HFFc6 (cell line): ENCODE measurements around the gene WDR91. TPM values are rescaled to one million over a fixed set of nuclear protein-coding genes. Genes with fewer than 3 reads are reported as not detected.

Experiments used
- DNase-seq: peaks from one replicate; pipeline ENCODE4 v3.0.0-alpha.2; 2018
- H3K27ac Mint-ChIP-seq: 2 replicates; pipeline ENCODE4 v1.8.0; 2020; ENCODE audit warnings: mild to moderate bottlenecking, mixed read lengths
- H3K27me3 Mint-ChIP-seq: 2 replicates; pipeline ENCODE4 v1.8.0; 2021; ENCODE audit warnings: mild to moderate bottlenecking, moderate library complexity, mixed read lengths; ENCODE audit not compliant: insufficient read depth
- H3K36me3 Mint-ChIP-seq: 2 replicates; pipeline ENCODE4 v1.8.0; 2021; ENCODE audit warnings: low read depth, mixed read lengths
- H3K4me1 Mint-ChIP-seq: 2 replicates; pipeline ENCODE4 v1.8.0; 2020; ENCODE audit warnings: low read depth, mixed read lengths
- H3K4me3 Mint-ChIP-seq: 2 replicates; pipeline ENCODE4 v1.8.0; 2020; ENCODE audit warnings: mild to moderate bottlenecking, moderate library complexity, mixed read lengths
- H3K9me3 Mint-ChIP-seq: 2 replicates; pipeline ENCODE4 v1.8.0; 2020; ENCODE audit warnings: mild to moderate bottlenecking, mixed read lengths
- CTCF ChIP-seq: fragments of 200-600 bp; sonication (generic); IDR thresholded peaks from 2 replicates; pipeline ENCODE4 v1.5.0; 2021; ENCODE audit warnings: antibody characterized with exemption, mild to moderate bottlenecking
- total RNA-seq, 6 experiments: library from RNA; stranded (reverse); fragmentation: NEBNext Ultra II Directional; extraction: Animal tissue kit (Norgen Biotek cat#: 25700); gene quantifications; 2 replicates in 1 of 6; 3 replicates in 5 of 6; pipeline ENCODE4 v1.2.3, GENCODE V29; 2021

Gene WDR91
- total RNA-seq, 6 experiments from 2014 or later, result 7.5 to 12.4 (median 10.4) TPM

- H3K36me3 Mint-ChIP-seq, result no peaks in the 10 kb centered on the region
- H3K27ac Mint-ChIP-seq, result no peak overlapping the region
- no peaks in the 10 kb centered on the region for H3K9me3 Mint-ChIP-seq
- H3K4me3 Mint-ChIP-seq, result no peak overlapping the region
- H3K4me1 Mint-ChIP-seq, result no peaks in the 10 kb centered on the region
- DNase-seq, result no peak
- peaks cover 33% of the 10 kb centered on the region for H3K27me3 Mint-ChIP-seq
- TF ChIP-seq CTCF, result no peak
Observed at GRCh38 chr7:135245226-135246190, 34.2 kb upstream of the WDR91 start.

- H3K36me3 Mint-ChIP-seq, result no peaks in the 10 kb centered on the region
- H3K27me3 Mint-ChIP-seq, result peaks cover 40% of the 10 kb centered on the region
- no peak overlapping the region for H3K4me3 Mint-ChIP-seq
- H3K9me3 Mint-ChIP-seq, result no peaks in the 10 kb centered on the region
- H3K27ac Mint-ChIP-seq, result no peak overlapping the region
- no peak for TF ChIP-seq CTCF
- no peak for DNase-seq
- no peaks in the 10 kb centered on the region for H3K4me1 Mint-ChIP-seq
Observed at GRCh38 chr7:135242096-135242684, 30.9 kb upstream of the WDR91 start.

- Mint-ChIP-seq H3K27me3 (peaks cover 35% of the 10 kb centered on the region), H3K36me3 (no peaks in the 10 kb centered on the region), H3K4me1 (no peaks in the 10 kb centered on the region), H3K9me3 (no peaks in the 10 kb centered on the region), H3K27ac (no peak overlapping the region), H3K4me3 (no peak overlapping the region)
- TF ChIP-seq CTCF, result no peak
- DNase-seq, result no peak
Observed at GRCh38 chr7:135240441-135240840, 29.1 kb upstream of the WDR91 start.

GRCh38 chr7:135239263-135239662 is 27.9 kb upstream of the WDR91 start:
- Mint-ChIP-seq H3K27ac (no peak overlapping the region), H3K36me3 (no peaks in the 10 kb centered on the region), H3K27me3 (peaks cover 29% of the 10 kb centered on the region), H3K4me3 (no peak overlapping the region), H3K4me1 (no peaks in the 10 kb centered on the region), H3K9me3 (no peaks in the 10 kb centered on the region)
- no peak for TF ChIP-seq CTCF
- DNase-seq, result no peak

GRCh38 chr7:135238112-135238744 is 26.9 kb upstream of the WDR91 start:
- Mint-ChIP-seq H3K4me3 (no peak overlapping the region), H3K27ac (no peak overlapping the region), H3K4me1 (no peaks in the 10 kb centered on the region), H3K9me3 (no peaks in the 10 kb centered on the region), H3K27me3 (peaks cover 22% of the 10 kb centered on the region), H3K36me3 (no peaks in the 10 kb centered on the region)
- peak; percentile 73 for TF ChIP-seq CTCF
- DNase-seq, result no peak
